Activated B cell treated with CpG ODN at 0.5 μM for 24 hours (primary cell): ENCODE results near the gene MOB1B. TPM values are rescaled to one million over a fixed set of nuclear protein-coding genes. Genes with fewer than 3 reads are reported as not detected.

ENCODE experiments used
- ATAC-seq: fragments of 200-7000 bp; cut with Tn5 transposase; one replicate; pipeline ENCODE4 v1.10.0; 2021; ENCODE audit warnings: low read depth, mild to moderate bottlenecking, moderate library complexity
- CTCF ChIA-PET: fragments of 350-600 bp; sonication (Branson Sonifier 250); formaldehyde crosslinking; loops from one replicate; lab custom pipeline; 2021; ENCODE audit warnings: antibody characterized with exemption; lab: Charles Lee
- POLR2A ChIA-PET: fragments of 350-600 bp; sonication (Branson Sonifier 250); formaldehyde crosslinking; loops from one replicate; lab custom pipeline; 2021; ENCODE audit warnings: antibody characterized with exemption; lab: Charles Lee
- DNase-seq: peaks from one replicate; pipeline ENCODE4 v3.0.0; 2022
- H3K27ac Mint-ChIP-seq: one replicate; pipeline ENCODE4 v1.8.0; 2020; ENCODE audit warnings: mixed read lengths
- H3K27me3 Mint-ChIP-seq: one replicate; pipeline ENCODE4 v1.8.0; 2021; ENCODE audit warnings: mixed read lengths
- H3K36me3 Mint-ChIP-seq: one replicate; pipeline ENCODE4 v1.8.0; 2021; ENCODE audit warnings: low read depth, mixed read lengths
- H3K4me1 Mint-ChIP-seq: one replicate; pipeline ENCODE4 v1.8.0; 2021; ENCODE audit warnings: mixed read lengths
- H3K4me3 Mint-ChIP-seq: one replicate; pipeline ENCODE4 v1.8.0; 2020; ENCODE audit warnings: mild to moderate bottlenecking, mixed read lengths
- H3K9me3 Mint-ChIP-seq: one replicate; pipeline ENCODE4 v1.8.0; 2020; ENCODE audit warnings: mixed read lengths
- CTCF ChIP-seq: fragments of 200-600 bp; IDR thresholded peaks from one replicate; pipeline ENCODE4 v1.8.0; 2022; ENCODE audit warnings: antibody characterized with exemption, mild to moderate bottlenecking
- intact Hi-C: fragments of 100-400 bp; cut with micrococcal nuclease; formaldehyde crosslinking; loops from one replicate; pipeline ENCODE4 v1.15.1; 2024
- total RNA-seq: library from RNA; stranded (reverse); gene quantifications from 2 replicates; pipeline ENCODE4 v1.2.3, GENCODE V29; 2022

MOB1B gene
- total RNA-seq, 1 donor from 2014 or later, result 23.4 TPM

GRCh38 chr4:70945046-70945445 is 42.9 kb downstream of the MOB1B start:
- intact Hi-C loops, result loop anchor here (5.0 kb wide), 1 partner anchor 47 kb away; the partner anchor contains the start of gene DCK

GRCh38 chr4:70945452-70946055 is 43.4 kb downstream of the MOB1B start:
- DNase-seq (no peak), ATAC-seq (no peak)
- peaks cover 46% of the 10 kb centered on the region for H3K4me1 Mint-ChIP-seq
- H3K36me3 Mint-ChIP-seq, result peaks cover 3% of the 10 kb centered on the region
- H3K4me3 Mint-ChIP-seq, result no peak overlapping the region
- POLR2A ChIA-PET, result interaction anchor here (0.6 to 0.7 kb wide), 2 partner anchors 37 to 40 kb away, joined by 5 to 14 read pairs; no protein-coding TSS in a partner anchor
- peaks cover 2% of the 10 kb centered on the region for H3K9me3 Mint-ChIP-seq
- TF ChIP-seq CTCF, result no peak
- no peak overlapping the region for H3K27ac Mint-ChIP-seq
- intact Hi-C loops, result loop anchor here (5.0 kb wide), 1 partner anchor 47 kb away; the partner anchor contains the start of gene DCK
- CTCF ChIA-PET, result no interaction called here
- no peaks in the 10 kb centered on the region for H3K27me3 Mint-ChIP-seq

More at GRCh38 chr4:70945046-70945445, 42.9 kb downstream of the MOB1B start:
- H3K4me1 Mint-ChIP-seq, result peaks cover 46% of the 10 kb centered on the region
- H3K9me3 Mint-ChIP-seq, result peaks cover 2% of the 10 kb centered on the region
- peak overlapping the region; percentile 24 for H3K27ac Mint-ChIP-seq
- DNase-seq (no peak), ATAC-seq (peak; percentile 54)
- CTCF ChIA-PET, result no interaction called here
- H3K27me3 Mint-ChIP-seq, result no peaks in the 10 kb centered on the region
- POLR2A ChIA-PET, result interaction anchor here (0.6 to 1.1 kb wide), 3 partner anchors 14 to 70 kb away, joined by 5 to 9 read pairs (median 5); no protein-coding TSS in a partner anchor
- H3K36me3 Mint-ChIP-seq, result peaks cover 3% of the 10 kb centered on the region
- H3K4me3 Mint-ChIP-seq, result no peak overlapping the region
- TF ChIP-seq CTCF, result no peak

GRCh38 chr4:70946939-70947338 is 44.8 kb downstream of the MOB1B start:
- H3K9me3 Mint-ChIP-seq, result peaks cover 2% of the 10 kb centered on the region
- H3K36me3 Mint-ChIP-seq, result no peaks in the 10 kb centered on the region
- H3K4me3 Mint-ChIP-seq, result no peak overlapping the region
- peaks cover 46% of the 10 kb centered on the region for H3K4me1 Mint-ChIP-seq
- no peak overlapping the region for H3K27ac Mint-ChIP-seq
- intact Hi-C loops, result loop anchor here (5.0 kb wide), 1 partner anchor 45 kb away; the partner anchor contains the start of gene DCK
- CTCF ChIA-PET, result no interaction called here
- POLR2A ChIA-PET, result no interaction called here
- DNase-seq, result no peak
- no peak for TF ChIP-seq CTCF
- no peak for ATAC-seq
- no peaks in the 10 kb centered on the region for H3K27me3 Mint-ChIP-seq

GRCh38 chr4:70948665-70949260 is 46.6 kb downstream of the MOB1B start:
- no peaks in the 10 kb centered on the region for H3K36me3 Mint-ChIP-seq

More at GRCh38 chr4:70948665-70949260, 46.6 kb downstream of the MOB1B start:
- no peak for TF ChIP-seq CTCF
- ChIA-PET CTCF (interaction anchor here (1.3 kb wide), 1 partner anchor 297 kb away, joined by 4 read pairs; no protein-coding TSS in a partner anchor), POLR2A (no interaction called here)
- ATAC-seq (peak; percentile 47), DNase-seq (no peak)
- Mint-ChIP-seq H3K27me3 (no peaks in the 10 kb centered on the region), H3K4me3 (peak overlapping the region; percentile 13), H3K9me3 (peaks cover 2% of the 10 kb centered on the region), H3K4me1 (peaks cover 34% of the 10 kb centered on the region), H3K27ac (no peak overlapping the region)
- intact Hi-C loops, result loop anchor here (2.0 to 5.0 kb wide), 3 partner anchors 44 to 296 kb away; partner anchors contain the start of genes DCK and MOB1B
